ENCODE measurements around the gene ZPBP.
A peak's percentile ranks its signal among the peaks of the same experiment; 100 is the strongest.

Gene ZPBP, protein sequence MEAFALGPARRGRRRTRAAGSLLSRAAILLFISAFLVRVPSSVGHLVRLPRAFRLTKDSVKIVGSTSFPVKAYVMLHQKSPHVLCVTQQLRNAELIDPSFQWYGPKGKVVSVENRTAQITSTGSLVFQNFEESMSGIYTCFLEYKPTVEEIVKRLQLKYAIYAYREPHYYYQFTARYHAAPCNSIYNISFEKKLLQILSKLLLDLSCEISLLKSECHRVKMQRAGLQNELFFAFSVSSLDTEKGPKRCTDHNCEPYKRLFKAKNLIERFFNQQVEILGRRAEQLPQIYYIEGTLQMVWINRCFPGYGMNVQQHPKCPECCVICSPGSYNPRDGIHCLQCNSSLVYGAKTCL

DNA sequence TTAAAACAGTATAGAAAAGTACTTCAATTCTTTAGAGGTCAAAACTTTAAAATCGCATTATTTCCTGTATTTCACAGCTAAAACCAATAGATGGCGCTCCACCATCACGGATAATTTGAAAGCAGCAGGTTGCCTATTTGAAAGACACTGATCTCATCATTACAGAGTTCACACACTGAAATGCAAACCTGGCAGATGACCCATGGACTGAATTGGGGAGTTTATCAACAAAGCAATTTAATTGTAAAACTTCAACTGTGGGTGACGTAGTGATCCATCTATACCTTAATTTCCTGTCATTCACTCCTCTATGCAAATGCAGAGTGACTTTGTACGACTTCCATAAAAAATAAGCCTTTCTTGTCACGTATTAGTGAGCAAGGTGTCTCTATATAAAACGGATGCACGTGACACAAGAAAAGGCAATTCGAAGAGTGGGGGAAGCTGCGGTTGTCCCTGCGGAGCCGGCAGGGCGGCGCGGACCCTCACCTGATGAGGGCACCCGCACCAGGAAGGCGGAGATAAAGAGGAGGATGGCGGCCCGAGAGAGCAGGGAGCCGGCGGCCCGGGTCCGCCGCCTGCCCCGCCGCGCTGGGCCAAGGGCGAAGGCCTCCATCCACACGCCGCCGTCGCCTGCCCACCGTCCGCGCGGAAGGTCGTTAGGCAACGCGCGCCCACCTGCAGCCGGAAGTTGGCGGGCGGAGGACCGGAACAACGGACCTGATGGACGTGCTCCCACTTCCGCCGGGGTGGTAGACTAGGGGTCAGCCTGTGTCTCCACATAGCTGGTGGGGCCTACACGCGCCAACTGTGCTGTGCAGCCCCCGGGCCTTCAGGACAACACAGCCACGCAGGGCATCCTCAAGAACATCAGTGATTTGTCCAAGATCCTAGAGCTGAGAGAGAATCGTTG lies at the start of gene ZPBP:
ZPBP (minus strand) TSS at position 668 of the 913 bp plus-strand sequence; CDS start at position 616, 52 bp downstream.
- no peaks in the 10 kb centered on the region for H3K27me3 ChIP-seq
- TF ChIP-seq Cebpa-rat (IDR thresholded peaks at IDR 0.05): no peak
- H3K9me3 ChIP-seq (replicated peaks in 1 of 11): peaks cover 0 to 10% (median 5%) of the 10 kb centered on the region in 11 experiments; a peak in 9 of 22 replicates
- peak within 1 kb of the TSS; percentile 71 to 87 (median 79) for H3K4me2 ChIP-seq
- peak within 1 kb of the TSS; percentile 29 to 68 (median 56) for H3K4me3 ChIP-seq
- H3K27ac ChIP-seq: no peak within 1 kb of the TSS
- H3K4me1 ChIP-seq: peaks cover 0 to 9% (median 7%) of the 10 kb centered on the region in 10 experiments; a peak in 14 of 20 replicates
- H4K20me1 ChIP-seq: no peaks in the 10 kb centered on the region
- no peaks in the 10 kb centered on the region for H3K36me3 ChIP-seq
- H3K9ac ChIP-seq: peak within 1 kb of the TSS in 9 of 11 experiments; percentile 7 to 54 (median 44); a peak in 13 of 22 replicates

DNA sequence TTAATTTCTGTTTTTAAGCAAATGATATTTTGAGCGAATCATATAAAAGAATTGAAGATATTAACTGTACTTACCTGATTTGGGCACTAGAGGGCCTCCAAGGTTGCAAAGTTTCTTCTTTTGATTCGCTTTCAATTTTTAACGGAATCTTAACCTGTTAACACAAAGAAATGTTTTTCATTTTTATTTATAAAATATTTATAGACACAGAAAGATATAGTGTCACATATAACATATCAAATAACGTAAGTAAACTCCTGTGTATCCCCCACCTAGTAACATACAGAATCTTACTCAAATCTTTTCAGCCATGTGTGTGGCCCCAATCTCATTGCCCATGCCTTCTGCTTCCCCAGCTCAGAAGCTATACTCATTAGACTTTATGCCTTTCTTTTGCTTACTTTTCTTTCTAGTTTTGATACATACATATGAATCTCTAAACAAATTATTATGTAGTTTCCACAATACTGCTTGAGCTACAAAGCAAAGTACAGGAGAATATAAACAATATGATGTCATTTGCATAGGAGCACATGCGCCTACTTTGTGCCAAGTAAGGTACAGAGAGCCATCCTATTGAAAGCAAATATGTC lies 49.5 kb upstream of the ZPBP start:
- Histone ChIP-seq H3K4me2 (peak overlapping the region in 10 of 11 experiments; percentile 19 to 79 (median 70); a peak in 19 of 22 replicates), H3K36me3 (no peaks in the 10 kb centered on the region), H3K4me3 (no peak overlapping the region), H3K9me3 (replicated peaks in 1 of 11) (peaks cover 0 to 5% (median 3%) of the 10 kb centered on the region in 11 experiments; a peak in 3 of 22 replicates), H3K4me1 (peaks cover 29 to 72% (median 53%) of the 10 kb centered on the region in 10 experiments), H3K27me3 (peaks cover 0 to 11% (median 0%) of the 10 kb centered on the region in 11 experiments; a peak in 2 of 22 replicates), H4K20me1 (no peaks in the 10 kb centered on the region), H3K27ac (no peak overlapping the region), H3K9ac (no peak overlapping the region)
- no peak for TF ChIP-seq Cebpa-rat (IDR thresholded peaks at IDR 0.05)

DNA sequence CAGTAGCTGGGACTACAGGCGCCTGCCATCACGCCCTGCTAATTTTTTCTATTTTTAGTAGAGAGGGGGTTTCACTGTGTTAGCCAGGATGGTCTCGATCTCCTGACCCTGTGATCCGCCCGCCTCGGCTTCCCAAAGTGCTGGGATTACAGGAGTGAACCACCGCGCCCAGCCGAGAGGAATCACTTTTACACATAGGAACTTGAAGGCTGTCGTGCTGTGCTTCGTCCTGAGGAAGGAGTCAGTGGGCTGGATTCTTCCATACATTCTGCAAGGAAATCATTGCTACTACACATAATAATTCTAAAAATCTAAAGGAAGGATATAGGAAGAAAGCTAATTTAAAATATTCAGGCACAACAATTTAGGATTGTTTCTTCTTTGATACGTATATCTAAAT lies 48.8 kb upstream of the ZPBP start:
- Histone ChIP-seq H3K27me3 (peaks cover 0 to 11% (median 0%) of the 10 kb centered on the region in 11 experiments; a peak in 2 of 22 replicates), H3K4me2 (peak overlapping the region; percentile 58 to 79 (median 71)), H3K9ac (peak overlapping the region in 8 of 11 experiments; percentile 25 to 58 (median 40); a peak in 9 of 22 replicates)

DNA sequence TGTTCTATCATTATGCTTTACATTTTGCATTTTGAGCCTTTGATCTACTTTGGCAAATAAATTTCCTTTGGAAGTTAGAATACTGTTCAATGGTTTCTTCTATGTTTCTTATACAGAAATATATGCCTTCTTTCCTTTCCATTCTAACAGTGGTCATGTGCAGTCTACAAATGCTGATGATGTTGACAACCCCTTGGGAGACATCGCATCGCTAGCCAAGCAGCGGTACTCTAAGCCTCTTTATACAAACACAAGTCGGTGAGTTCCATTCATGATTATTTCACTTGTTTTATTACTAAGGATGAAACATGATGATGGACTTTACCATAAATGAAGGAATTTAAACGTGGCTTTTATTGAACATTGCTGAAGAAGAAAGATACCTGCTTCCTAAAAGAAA lies 48.1 kb upstream of the ZPBP start:
- Histone ChIP-seq H3K4me1 (peaks cover 19 to 58% (median 40%) of the 10 kb centered on the region in 10 experiments), H4K20me1 (no peaks in the 10 kb centered on the region), H3K27me3 (peaks cover 0 to 11% (median 0%) of the 10 kb centered on the region in 11 experiments; a peak in 2 of 22 replicates), H3K27ac (peak overlapping the region in 4 of 11 experiments; percentile 48 to 56 (median 52); a peak in 3 of 22 replicates), H3K4me2 (peak overlapping the region; percentile 58 to 79 (median 71)), H3K9ac (peak overlapping the region in 5 of 11 experiments; percentile 25 to 58 (median 43); a peak in 5 of 22 replicates), H3K36me3 (no peaks in the 10 kb centered on the region), H3K9me3 (replicated peaks in 1 of 11) (peaks cover 0 to 5% (median 3%) of the 10 kb centered on the region in 11 experiments; a peak in 3 of 22 replicates), H3K4me3 (peak overlapping the region in 5 of 10 experiments; percentile 18 to 41 (median 26); a peak in 7 of 20 replicates)
- TF ChIP-seq Cebpa-rat (IDR thresholded peaks at IDR 0.05): no peak

More for the DNA sequence above, 48.8 kb upstream of the ZPBP start:
- H3K4me1 ChIP-seq: peaks cover 26 to 66% (median 47%) of the 10 kb centered on the region in 10 experiments
- peaks cover 0 to 5% (median 3%) of the 10 kb centered on the region in 11 experiments; a peak in 3 of 22 replicates for H3K9me3 ChIP-seq (replicated peaks in 1 of 11)
- H3K27ac ChIP-seq: peak overlapping the region in 5 of 11 experiments; percentile 11 to 56 (median 52); a peak in 6 of 22 replicates
- TF ChIP-seq Cebpa-rat (IDR thresholded peaks at IDR 0.05): no peak
- no peaks in the 10 kb centered on the region for H3K36me3 ChIP-seq
- H3K4me3 ChIP-seq: peak overlapping the region in 9 of 10 experiments; percentile 12 to 41 (median 25); a peak in 11 of 20 replicates
- H4K20me1 ChIP-seq: no peaks in the 10 kb centered on the region

DNA sequence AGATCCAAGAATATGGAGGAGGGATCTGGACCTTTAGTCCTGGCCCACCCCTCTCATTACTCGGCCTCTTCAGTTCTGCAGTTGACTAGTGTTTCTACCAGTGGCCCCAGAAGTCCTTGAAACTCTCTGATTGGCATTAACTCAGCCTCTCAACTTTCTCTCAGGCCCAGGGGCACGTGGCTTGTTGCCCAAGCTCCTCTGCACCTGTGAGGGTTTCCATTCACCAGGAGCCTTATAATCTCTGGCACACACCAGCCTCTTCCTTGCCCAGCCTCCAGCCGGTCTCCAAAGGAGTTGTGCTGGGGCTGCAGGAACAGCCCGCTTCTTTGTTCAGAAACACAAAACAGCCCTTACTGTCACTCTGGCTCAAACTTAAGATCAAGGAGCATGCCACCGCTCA lies 47.6 kb upstream of the ZPBP start:
- peak overlapping the region in 3 of 11 experiments; percentile 6 to 52 (median 14); a peak in 3 of 22 replicates for H3K27ac ChIP-seq
- H3K4me1 ChIP-seq: peaks cover 15 to 54% (median 35%) of the 10 kb centered on the region in 10 experiments
- H3K4me3 ChIP-seq: no peak overlapping the region
- no peaks in the 10 kb centered on the region for H3K36me3 ChIP-seq
- H3K4me2 ChIP-seq: peak overlapping the region in 9 of 11 experiments; percentile 58 to 79 (median 71); a peak in 17 of 22 replicates
- TF ChIP-seq Cebpa-rat (IDR thresholded peaks at IDR 0.05): no peak
- H3K9ac ChIP-seq: no peak overlapping the region; a peak in 1 of 22 replicates
- peaks cover 0 to 11% (median 0%) of the 10 kb centered on the region in 11 experiments; a peak in 2 of 22 replicates for H3K27me3 ChIP-seq
- no peaks in the 10 kb centered on the region for H4K20me1 ChIP-seq
- peaks cover 0 to 5% (median 3%) of the 10 kb centered on the region in 11 experiments; a peak in 3 of 22 replicates for H3K9me3 ChIP-seq (replicated peaks in 1 of 11)

DNA sequence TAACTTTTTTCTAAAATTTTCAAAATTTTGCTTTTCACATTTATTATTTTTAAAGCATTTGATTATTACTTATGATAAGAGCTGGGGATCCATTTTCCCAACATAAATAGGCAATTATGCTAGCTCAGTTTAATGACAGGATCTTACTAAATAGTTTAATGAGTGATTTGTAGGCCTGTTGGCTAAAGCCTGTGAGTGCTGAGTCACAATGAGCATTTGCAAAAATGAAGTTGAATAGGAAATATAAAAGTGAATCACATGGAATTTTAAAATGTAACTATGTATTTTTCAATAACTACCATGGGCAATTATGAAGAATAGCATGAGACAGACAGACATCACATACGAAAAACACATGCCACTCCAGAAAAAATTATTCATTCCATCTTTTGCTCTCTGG lies 45.1 kb upstream of the ZPBP start:
- no peak for TF ChIP-seq Cebpa-rat (IDR thresholded peaks at IDR 0.05)
- peaks cover 6 to 29% (median 25%) of the 10 kb centered on the region in 10 experiments; a peak in 19 of 20 replicates for H3K4me1 ChIP-seq
- no peak overlapping the region for H3K4me2 ChIP-seq
- no peaks in the 10 kb centered on the region for H4K20me1 ChIP-seq
- H3K9me3 ChIP-seq (replicated peaks in 1 of 11): peaks cover 0 to 5% (median 3%) of the 10 kb centered on the region in 11 experiments; a peak in 3 of 22 replicates
- no peaks in the 10 kb centered on the region for H3K36me3 ChIP-seq
- H3K4me3 ChIP-seq: no peak overlapping the region
- peaks cover 0 to 11% (median 0%) of the 10 kb centered on the region in 11 experiments; a peak in 2 of 22 replicates for H3K27me3 ChIP-seq
- H3K9ac ChIP-seq: no peak overlapping the region
- H3K27ac ChIP-seq: no peak overlapping the region

DNA sequence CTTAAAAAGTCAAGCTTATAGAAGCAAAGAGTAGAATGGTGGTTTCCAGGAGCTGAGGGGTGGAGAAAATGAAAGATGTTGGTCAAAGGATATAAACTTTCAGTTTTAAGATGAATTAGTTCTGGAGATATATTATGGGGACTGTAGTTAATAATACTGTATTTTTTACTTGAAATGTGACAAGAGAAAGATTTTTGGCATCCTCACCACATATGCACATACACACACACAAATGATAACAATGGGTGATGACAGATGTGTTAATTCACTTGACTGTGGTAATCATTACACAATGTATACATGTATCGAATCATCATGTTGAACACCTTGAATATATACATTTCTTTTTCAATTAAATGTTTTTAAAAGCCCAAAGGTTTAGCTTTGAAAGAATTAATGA lies 32.7 kb upstream of the ZPBP start:
- Histone ChIP-seq H3K4me3 (no peak overlapping the region), H3K4me2 (no peak overlapping the region), H4K20me1 (no peaks in the 10 kb centered on the region), H3K9me3 (replicated peaks in 1 of 11) (peaks cover 0 to 3% (median 0%) of the 10 kb centered on the region in 11 experiments; a peak in 1 of 22 replicates), H3K9ac (no peak overlapping the region), H3K4me1 (peaks cover 6 to 10% (median 9%) of the 10 kb centered on the region in 10 experiments; a peak in 18 of 20 replicates), H3K27ac (no peak overlapping the region), H3K36me3 (no peaks in the 10 kb centered on the region), H3K27me3 (no peaks in the 10 kb centered on the region)
- no peak for TF ChIP-seq Cebpa-rat (IDR thresholded peaks at IDR 0.05)

DNA sequence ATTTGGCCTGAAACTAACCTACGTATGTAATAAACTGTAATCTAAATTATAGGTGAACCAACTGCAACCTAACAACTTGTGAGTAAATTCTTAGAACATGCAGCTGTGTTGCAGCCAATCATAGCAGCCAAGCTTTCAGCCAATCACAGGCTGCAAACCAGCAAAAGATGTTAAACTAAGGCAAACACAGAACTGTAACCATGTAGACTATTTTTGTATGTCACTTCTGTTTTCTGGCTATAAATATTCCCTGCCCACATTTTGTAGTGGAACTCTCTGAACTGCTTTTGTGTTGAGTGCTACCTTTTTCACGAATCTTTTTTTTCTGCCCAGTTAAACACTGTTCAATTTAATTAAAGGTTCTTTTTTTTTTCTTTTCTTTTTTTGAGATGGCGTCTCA lies 28.2 kb upstream of the ZPBP start:
- Histone ChIP-seq H3K27ac (no peak overlapping the region), H3K4me2 (peak overlapping the region in 9 of 11 experiments; percentile 6 to 47 (median 33); a peak in 13 of 22 replicates), H3K9me3 (replicated peaks in 1 of 11) (no peaks in the 10 kb centered on the region), H3K27me3 (no peaks in the 10 kb centered on the region), H4K20me1 (no peaks in the 10 kb centered on the region), H3K4me3 (no peak overlapping the region), H3K4me1 (peaks cover 6 to 15% (median 9%) of the 10 kb centered on the region in 10 experiments; a peak in 18 of 20 replicates), H3K9ac (no peak overlapping the region), H3K36me3 (no peaks in the 10 kb centered on the region)
- TF ChIP-seq Cebpa-rat (IDR thresholded peaks at IDR 0.05): no peak

Measured in BLaER1 treated with 17β-estradiol and CSF1 and Interleukin-3, amounts not matched to agents 10 nM and 100 nM (cell line).